DOHH2 (cell line): ENCODE measurements around the gene ANXA9.

Experiments
- H3F3A ChIP-seq: fragments of 200-600 bp; sonication (generic), shearing (Covaris generic); 2 replicates; pipeline ENCODE4 v1.6.0; 2016; ENCODE audit warnings: antibody characterized with exemption, mild to moderate bottlenecking; ENCODE audit not compliant: control insufficient read depth, insufficient read depth
- H3K27ac ChIP-seq: fragments of 200-600 bp; sonication (generic); 2 replicates; pipeline ENCODE4 v1.5.1; 2014; ENCODE audit warnings: low read depth, mild to moderate bottlenecking, low read length, moderate library complexity
- H3K27me3 ChIP-seq: fragments of 200-600 bp; sonication (generic); 2 replicates; pipeline ENCODE4 v1.6.1; 2014; ENCODE audit warnings: mild to moderate bottlenecking, low read length, mixed read lengths; ENCODE audit not compliant: control insufficient read depth
- H3K36me3 ChIP-seq: fragments of 200-600 bp; sonication (generic); 2 replicates; pipeline ENCODE4 v1.6.1; 2014; ENCODE audit warnings: mild to moderate bottlenecking, low read length, moderate library complexity, mixed read lengths; ENCODE audit not compliant: control insufficient read depth
- H3K4me1 ChIP-seq: fragments of 200-600 bp; sonication (generic); 2 replicates; pipeline ENCODE4 v1.6.1; 2014; ENCODE audit warnings: mild to moderate bottlenecking, low read length, mixed read lengths; ENCODE audit not compliant: control insufficient read depth
- H3K4me2 ChIP-seq: fragments of 200-600 bp; sonication (generic); 2 replicates; pipeline ENCODE4 v1.6.0; 2014; ENCODE audit warnings: mild to moderate bottlenecking, low read length, moderate library complexity
- H3K4me3 ChIP-seq: fragments of 200-600 bp; sonication (generic); 2 replicates; pipeline ENCODE4 v1.5.1; 2014; ENCODE audit warnings: mild to moderate bottlenecking, low read length, mixed read lengths
- H3K79me2 ChIP-seq: fragments of 200-600 bp; sonication (generic); 2 replicates; pipeline ENCODE4 v1.6.1; 2014; ENCODE audit warnings: mild to moderate bottlenecking, low read length, mixed read lengths; ENCODE audit not compliant: control insufficient read depth
- H3K9me2 ChIP-seq: fragments of 200-600 bp; sonication (generic); replicated peaks from 2 replicates; pipeline ENCODE4 v1.6.1; 2014; ENCODE audit warnings: mild to moderate bottlenecking, low read length, mixed read lengths; ENCODE audit not compliant: control insufficient read depth
- H3K9me3 ChIP-seq: fragments of 200-600 bp; sonication (generic); 2 replicates; pipeline ENCODE4 v1.6.1; 2014; ENCODE audit warnings: antibody characterized with exemption, low read length, mixed read lengths; ENCODE audit not compliant: control insufficient read depth, insufficient read depth
- H4K20me1 ChIP-seq: fragments of 200-600 bp; sonication (generic); 2 replicates; pipeline ENCODE4 v1.6.0; 2014; ENCODE audit warnings: low read depth, mild to moderate bottlenecking, antibody characterized with exemption, low read length, moderate library complexity; ENCODE audit not compliant: control insufficient read depth, insufficient read depth
- CTCF ChIP-seq: fragments of 200-600 bp; sonication (generic); IDR thresholded peaks from one replicate; pipeline ENCODE4 v1.5.1; 2014; ENCODE audit warnings: antibody characterized with exemption, mild to moderate bottlenecking, low read depth, low read length; ENCODE audit not compliant: poor library complexity, severe bottlenecking
- EZH2phosphoT487 ChIP-seq: fragments of 200-600 bp; sonication (generic); IDR thresholded peaks from 2 replicates; pipeline ENCODE4 v1.6.1; 2017; ENCODE audit warnings: borderline replicate concordance, mild to moderate bottlenecking, antibody characterized with exemption, low read length, moderate library complexity, mixed read lengths

The ANXA9 gene

GRCh38 chr1:150969626-150970025 lies 12.5 kb upstream of the ANXA9 start:
- Histone ChIP-seq H3K79me2 (peaks cover 62% of the 10 kb centered on the region), H3K4me2 (no peak overlapping the region), H3K9me2 (no peaks in the 10 kb centered on the region), H3K9me3 (no peaks in the 10 kb centered on the region), H3K27ac (no peak overlapping the region), H4K20me1 (peaks cover 3% of the 10 kb centered on the region; the same call in 1 of the 2 replicates), H3K36me3 (peaks cover 77% of the 10 kb centered on the region), H3K4me3 (no peak overlapping the region), H3K27me3 (no peaks in the 10 kb centered on the region), H3F3A (peaks cover 4% of the 10 kb centered on the region; the same call in 1 of the 2 replicates), H3K4me1 (peaks cover 24% of the 10 kb centered on the region)
- TF ChIP-seq EZH2phosphoT487: no peak
- TF ChIP-seq CTCF: no peak

GRCh38 chr1:150970808-150971582 lies 11.1 kb upstream of the ANXA9 start:
- no peak overlapping the region for H3K4me3 ChIP-seq
- no peak for TF ChIP-seq EZH2phosphoT487
- no peak for TF ChIP-seq CTCF
- peaks cover 3% of the 10 kb centered on the region; the same call in 1 of the 2 replicates for H4K20me1 ChIP-seq
- H3K9me3 ChIP-seq: no peaks in the 10 kb centered on the region
- no peaks in the 10 kb centered on the region for H3K27me3 ChIP-seq
- H3K4me2 ChIP-seq: no peak overlapping the region; the same call in 1 of the 2 replicates
- H3K9me2 ChIP-seq: no peaks in the 10 kb centered on the region
- peaks cover 67% of the 10 kb centered on the region for H3K36me3 ChIP-seq
- H3K27ac ChIP-seq: no peak overlapping the region
- peaks cover 33% of the 10 kb centered on the region for H3K4me1 ChIP-seq
- peaks cover 72% of the 10 kb centered on the region for H3K79me2 ChIP-seq
- peaks cover 6% of the 10 kb centered on the region for H3F3A ChIP-seq

DNA sequence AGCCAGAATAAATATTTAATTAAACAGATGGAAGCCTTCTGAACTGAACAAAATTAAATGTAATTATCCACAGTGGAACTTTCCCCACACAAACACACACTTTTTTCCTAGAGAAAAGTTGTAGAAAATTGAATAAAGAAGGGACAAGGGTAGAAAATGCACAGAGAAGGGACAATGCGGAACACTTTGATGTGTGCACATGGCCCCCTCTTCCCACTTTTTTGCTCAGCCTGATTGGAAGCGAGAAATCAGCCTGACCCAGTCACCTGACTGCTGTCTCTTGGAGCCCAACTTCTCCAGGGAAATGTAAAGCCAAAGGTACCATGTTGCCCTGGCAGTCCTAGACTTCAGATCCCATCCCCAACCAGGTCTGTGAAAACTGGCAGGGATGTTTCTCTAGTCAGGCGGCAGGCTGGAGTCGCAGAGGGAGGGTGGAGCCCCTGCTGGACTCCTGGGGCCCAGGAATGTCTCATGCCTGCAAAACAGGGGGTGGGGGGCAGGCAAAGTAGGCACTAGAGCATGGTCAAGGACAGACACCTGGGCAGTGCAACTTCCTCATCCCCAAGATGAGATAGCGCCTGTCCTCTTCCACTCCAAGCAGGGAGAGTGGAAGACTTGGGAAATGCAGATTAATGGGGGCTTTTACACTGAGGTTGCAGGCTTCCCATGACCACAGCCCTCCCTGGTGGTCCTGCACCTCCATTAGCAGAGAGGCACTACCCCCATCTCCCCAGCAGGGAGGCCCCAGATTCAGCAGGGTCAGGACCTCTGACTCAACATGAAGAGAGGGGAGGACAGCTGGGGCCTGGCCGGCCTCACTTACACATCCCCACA lies 10.3 kb upstream of the ANXA9 start:
- Histone ChIP-seq H3K27ac (no peak overlapping the region), H3K36me3 (peaks cover 59% of the 10 kb centered on the region), H3K79me2 (peaks cover 72% of the 10 kb centered on the region)

More for the DNA sequence above, 10.3 kb upstream of the ANXA9 start:
- Histone ChIP-seq H3K4me2 (peak overlapping the region; percentile 84), H3K4me3 (peak overlapping the region; percentile 90), H4K20me1 (peaks cover 3% of the 10 kb centered on the region; the same call in 1 of the 2 replicates), H3F3A (peaks cover 7% of the 10 kb centered on the region), H3K4me1 (peaks cover 37% of the 10 kb centered on the region), H3K9me3 (no peaks in the 10 kb centered on the region), H3K9me2 (no peaks in the 10 kb centered on the region), H3K27me3 (no peaks in the 10 kb centered on the region)
- no peak for TF ChIP-seq EZH2phosphoT487
- TF ChIP-seq CTCF: peak; percentile 26
